ENCODE results near the gene MSI1. TPM values are rescaled to one million over a fixed set of nuclear protein-coding genes. Genes with fewer than 3 reads are reported as not detected.

MSI1 gene
- total RNA-seq, 1 experiment from 2014 or later, result 3.6 TPM

- peaks cover 45% of the 10 kb centered on the region for H3K27me3 ChIP-seq (replicated peaks; ENCODE audit: insufficient read depth, low read depth, low read length, poor library complexity)
- ChIA-PET POLR2A (ENCODE audit: low non-redundant PET) (interaction anchor here (0.7 kb wide), 4 partner anchors 35 to 1677 kb away, joined by 3 to 11 read pairs (median 6); no protein-coding TSS in a partner anchor), CTCF (interaction anchor here (0.6 to 1.6 kb wide), 9 partner anchors 12 to 251 kb away, joined by 3 to 10 read pairs (median 4); partner anchors contain the start of gene RAB35)
- H3K27ac ChIP-seq (ENCODE audit: low read depth, low read length, poor library complexity, severe bottlenecking), result no peak overlapping the region
- peaks cover 11% of the 10 kb centered on the region for H3K4me1 ChIP-seq (ENCODE audit: insufficient read depth, low read length, poor library complexity, severe bottlenecking)
- H3K4me3 ChIP-seq (ENCODE audit: low read depth, low read length, poor library complexity, severe bottlenecking), result peak overlapping the region; percentile 57
- peak; percentile 51 for DNase-seq (ENCODE audit: low spot score)
- no peaks in the 10 kb centered on the region for H3K9me3 ChIP-seq (ENCODE audit: low read depth, low read length, poor library complexity, severe bottlenecking)
- TF ChIP-seq CTCF (conservative IDR thresholded peaks at IDR 0.05; ENCODE audit: low read depth, low read length) (peak; percentile 76), EZH2 (IDR thresholded peaks at IDR 0.05; ENCODE audit: borderline replicate concordance, low read depth, low read length, poor library complexity, severe bottlenecking) (no peak)
- no peaks in the 10 kb centered on the region for H3K36me3 ChIP-seq (ENCODE audit: insufficient read depth, low read length, poor library complexity, severe bottlenecking)
- intact Hi-C loops (cut with micrococcal nuclease; ENCODE audit: unreplicated experiment), result no loop called here
- BruUV-seq (replicated peaks), result no TSS peak
These were observed 1.6 kb downstream of the MSI1 start for GRCh38 chr12:120367233-120367923.

- Histone ChIP-seq H3K9me3 (ENCODE audit: low read depth, low read length, poor library complexity, severe bottlenecking) (no peaks in the 10 kb centered on the region), H3K4me1 (ENCODE audit: insufficient read depth, low read length, poor library complexity, severe bottlenecking) (peaks cover 16% of the 10 kb centered on the region), H3K4me3 (ENCODE audit: low read depth, low read length, poor library complexity, severe bottlenecking) (no peak overlapping the region), H3K36me3 (ENCODE audit: insufficient read depth, low read length, poor library complexity, severe bottlenecking) (no peaks in the 10 kb centered on the region), H3K27ac (ENCODE audit: low read depth, low read length, poor library complexity, severe bottlenecking) (no peak overlapping the region), H3K27me3 (replicated peaks; ENCODE audit: insufficient read depth, low read depth, low read length, poor library complexity) (peaks cover 41% of the 10 kb centered on the region)
- TF ChIP-seq EZH2 (IDR thresholded peaks at IDR 0.05; ENCODE audit: borderline replicate concordance, low read depth, low read length, poor library complexity, severe bottlenecking) (no peak), CTCF (conservative IDR thresholded peaks at IDR 0.05; ENCODE audit: low read depth, low read length) (no peak)
- intact Hi-C loops (cut with micrococcal nuclease; ENCODE audit: unreplicated experiment), result no loop called here
- ChIA-PET CTCF (interaction anchor here (0.6 to 1.6 kb wide), 8 partner anchors 12 to 463 kb away, joined by 3 to 10 read pairs (median 4); partner anchors contain the start of gene RAB35), POLR2A (ENCODE audit: low non-redundant PET) (interaction anchor here (0.7 kb wide), 4 partner anchors 35 to 1678 kb away, joined by 3 to 11 read pairs (median 6); no protein-coding TSS in a partner anchor)
- DNase-seq (ENCODE audit: low spot score), result no peak
- no TSS peak for BruUV-seq (replicated peaks)
These were observed 2.1 kb downstream of the MSI1 start for GRCh38 chr12:120366845-120367232.

- Histone ChIP-seq H3K4me3 (ENCODE audit: low read depth, low read length, poor library complexity, severe bottlenecking) (no peak overlapping the region), H3K27me3 (replicated peaks; ENCODE audit: insufficient read depth, low read depth, low read length, poor library complexity) (peaks cover 36% of the 10 kb centered on the region), H3K9me3 (ENCODE audit: low read depth, low read length, poor library complexity, severe bottlenecking) (no peaks in the 10 kb centered on the region), H3K4me1 (ENCODE audit: insufficient read depth, low read length, poor library complexity, severe bottlenecking) (peaks cover 19% of the 10 kb centered on the region), H3K27ac (ENCODE audit: low read depth, low read length, poor library complexity, severe bottlenecking) (no peak overlapping the region), H3K36me3 (ENCODE audit: insufficient read depth, low read length, poor library complexity, severe bottlenecking) (no peaks in the 10 kb centered on the region)
- ChIA-PET POLR2A (ENCODE audit: low non-redundant PET) (interaction anchor here (0.7 kb wide), 2 partner anchors 34 to 205 kb away, joined by 5 to 8 read pairs; no protein-coding TSS in a partner anchor), CTCF (interaction anchor here (0.6 to 1.2 kb wide), 5 partner anchors 20 to 464 kb away, joined by 3 to 10 read pairs (median 4); partner anchors contain the start of gene RAB35)
- intact Hi-C loops (cut with micrococcal nuclease; ENCODE audit: unreplicated experiment), result no loop called here
- no TSS peak for BruUV-seq (replicated peaks)
- TF ChIP-seq EZH2 (IDR thresholded peaks at IDR 0.05; ENCODE audit: borderline replicate concordance, low read depth, low read length, poor library complexity, severe bottlenecking) (no peak), CTCF (conservative IDR thresholded peaks at IDR 0.05; ENCODE audit: low read depth, low read length) (no peak)
- DNase-seq (ENCODE audit: low spot score), result no peak
These were observed 2.6 kb downstream of the MSI1 start for GRCh38 chr12:120366341-120366705.
